Keratinocyte (primary cell): ENCODE measurements around the gene PTBP3.

Source experiments
- CTCF ChIP-seq, 3 experiments: IDR thresholded peaks in 1 of 3; conservative IDR thresholded peaks in 1 of 3; optimal IDR thresholded peaks in 1 of 3; 2 replicates in 2 of 3; 3 replicates in 1 of 3; pipeline versions ENCODE3 to v1.5.1; 2011; ENCODE audit warnings: low read length in 3 of 3, mild to moderate bottlenecking in 3 of 3, moderate library complexity in 2 of 3, control low read depth in 1 of 3, inconsistent platforms in 1 of 3; ENCODE audit not compliant: insufficient read depth in 2 of 3; ENCODE audit errors: extremely low read depth in 1 of 3
- EZH2 ChIP-seq: IDR thresholded peaks from one replicate; pipeline ENCODE4 v1.6.1; 2012; ENCODE audit warnings: inconsistent platforms, mild to moderate bottlenecking, low read length, moderate library complexity

GRCh38 chr9:112232233-112232632 lies 101.2 kb downstream of the PTBP3 start:
- TF ChIP-seq CTCF (optimal IDR thresholded peaks at IDR 0.05 in 1 of 3, IDR thresholded peaks at IDR 0.05 in 1 of 3, conservative IDR thresholded peaks at IDR 0.05 in 1 of 3; ENCODE audit: extremely low read depth in 1 of 3, insufficient read depth in 2 of 3, low read length in 3 of 3): no peak
- TF ChIP-seq EZH2: no peak
